AG09319 (cell line): ENCODE results near the gene PDGFC.

Experiments used
- DNase-seq: peaks from one replicate; pipeline ENCODE4 v3.0.0-alpha.2; 2010; ENCODE audit warnings: low read depth; ENCODE audit errors: extremely low read depth
- CTCF ChIP-seq: IDR thresholded peaks from 2 replicates; pipeline ENCODE4 v1.5.1; 2011; ENCODE audit warnings: low read depth, mild to moderate bottlenecking, inconsistent platforms, low read length, moderate library complexity

PDGFC gene

GRCh38 chr4:156992943-156993342 lies 21.3 kb upstream of the PDGFC start:
- no peak for TF ChIP-seq CTCF
- DNase-seq: no peak

GRCh38 chr4:156991161-156991560 lies 19.6 kb upstream of the PDGFC start:
- no peak for TF ChIP-seq CTCF
- DNase-seq: no peak

GRCh38 chr4:156983366-156983765 lies 11.8 kb upstream of the PDGFC start:
- no peak for DNase-seq

GRCh38 chr4:156981262-156981769 lies 9.7 kb upstream of the PDGFC start:
- no peak for TF ChIP-seq CTCF
- DNase-seq: no peak

More at GRCh38 chr4:156983366-156983765, 11.8 kb upstream of the PDGFC start:
- TF ChIP-seq CTCF: peak; percentile 44

- no peak for TF ChIP-seq CTCF
- DNase-seq: peak; percentile 56
Measured at GRCh38 chr4:156977435-156978160, 6.0 kb upstream of the PDGFC start.

GRCh38 chr4:156976147-156976546 lies 4.5 kb upstream of the PDGFC start:
- no peak for TF ChIP-seq CTCF
- DNase-seq: no peak

- TF ChIP-seq CTCF: no peak
- no peak for DNase-seq
Measured at GRCh38 chr4:156975686-156976085, 4.1 kb upstream of the PDGFC start.
